ENCODE results near the gene AFTPH.

AFTPH gene

DNA sequence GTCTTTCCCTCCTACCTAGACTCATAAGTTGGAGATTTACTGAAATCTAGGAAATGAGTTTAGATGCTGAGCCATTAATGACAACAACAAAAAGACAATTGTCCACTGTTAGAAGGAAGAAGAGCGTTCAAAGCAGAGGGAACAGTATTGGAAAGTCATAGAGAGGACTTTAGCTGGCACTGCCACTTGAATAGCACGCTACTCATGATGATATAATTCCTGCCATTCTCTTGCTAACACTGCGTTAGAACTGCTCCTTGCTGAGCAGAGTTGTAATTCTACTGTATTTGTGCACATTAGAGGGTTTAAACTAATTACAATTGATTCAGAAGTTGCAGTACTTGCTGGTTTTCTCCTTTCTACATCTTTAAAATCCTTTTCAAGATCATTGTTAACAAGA, 9.0 kb upstream of the AFTPH start:
- TF ChIP-seq, protein P1, sequence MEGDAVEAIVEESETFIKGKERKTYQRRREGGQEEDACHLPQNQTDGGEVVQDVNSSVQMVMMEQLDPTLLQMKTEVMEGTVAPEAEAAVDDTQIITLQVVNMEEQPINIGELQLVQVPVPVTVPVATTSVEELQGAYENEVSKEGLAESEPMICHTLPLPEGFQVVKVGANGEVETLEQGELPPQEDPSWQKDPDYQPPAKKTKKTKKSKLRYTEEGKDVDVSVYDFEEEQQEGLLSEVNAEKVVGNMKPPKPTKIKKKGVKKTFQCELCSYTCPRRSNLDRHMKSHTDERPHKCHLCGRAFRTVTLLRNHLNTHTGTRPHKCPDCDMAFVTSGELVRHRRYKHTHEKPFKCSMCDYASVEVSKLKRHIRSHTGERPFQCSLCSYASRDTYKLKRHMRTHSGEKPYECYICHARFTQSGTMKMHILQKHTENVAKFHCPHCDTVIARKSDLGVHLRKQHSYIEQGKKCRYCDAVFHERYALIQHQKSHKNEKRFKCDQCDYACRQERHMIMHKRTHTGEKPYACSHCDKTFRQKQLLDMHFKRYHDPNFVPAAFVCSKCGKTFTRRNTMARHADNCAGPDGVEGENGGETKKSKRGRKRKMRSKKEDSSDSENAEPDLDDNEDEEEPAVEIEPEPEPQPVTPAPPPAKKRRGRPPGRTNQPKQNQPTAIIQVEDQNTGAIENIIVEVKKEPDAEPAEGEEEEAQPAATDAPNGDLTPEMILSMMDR (IDR thresholded peaks at IDR 0.05; ENCODE audit: insufficient read depth, low read depth, low read length, missing control alignments), result no peak
- no peak overlapping the region for H3K4me3 ChIP-seq (ENCODE audit: low read length)
- no peak for DNase-seq (ENCODE audit: low read depth)

- peak; percentile 59 for DNase-seq (ENCODE audit: low read depth)
- no peak overlapping the region for H3K4me3 ChIP-seq (ENCODE audit: low read length)
- TF ChIP-seq, protein P1 (IDR thresholded peaks at IDR 0.05; ENCODE audit: insufficient read depth, low read depth, low read length, missing control alignments), result no peak
Measured at GRCh38 chr2:64516651-64517510, 7.2 kb upstream of the AFTPH start.

- DNase-seq (ENCODE audit: low read depth), result no peak
Measured at GRCh38 chr2:64517511-64517884, 6.6 kb upstream of the AFTPH start.

DNA sequence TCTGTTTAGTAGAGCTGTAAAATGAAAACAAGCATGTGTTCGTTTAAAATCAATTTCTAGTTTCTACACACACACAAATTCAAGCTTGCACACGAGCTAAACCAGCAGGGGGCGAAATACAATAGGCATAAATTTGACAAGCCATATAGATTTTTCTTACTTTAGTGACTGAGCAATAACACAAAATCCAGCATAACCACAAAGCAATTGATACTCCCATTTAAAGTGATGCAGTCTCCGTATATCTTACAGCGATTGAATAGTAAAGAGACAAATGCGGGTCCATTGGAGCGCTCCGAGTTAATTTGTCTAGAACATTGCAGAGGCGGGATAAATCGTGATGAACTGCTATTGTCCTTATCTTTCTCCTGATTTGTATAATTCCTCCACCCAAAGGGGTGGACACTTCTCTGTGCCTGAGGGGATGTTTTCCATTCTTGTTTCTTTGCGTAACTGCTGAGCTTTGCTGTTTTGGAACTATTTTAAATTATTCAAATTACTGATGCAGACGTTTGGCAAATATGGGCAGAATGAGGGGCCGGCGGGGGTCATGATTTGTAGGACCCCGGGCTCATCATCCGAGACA, 1.2 kb upstream of the AFTPH start:
- DNase-seq (ENCODE audit: low read depth), result peak; percentile 91
- TF ChIP-seq, protein P1 (IDR thresholded peaks at IDR 0.05; ENCODE audit: insufficient read depth, low read depth, low read length, missing control alignments), result peak; percentile 82
- H3K4me3 ChIP-seq (ENCODE audit: low read length), result peak overlapping the region; percentile 86

More at GRCh38 chr2:64517511-64517884, 6.6 kb upstream of the AFTPH start:
- TF ChIP-seq, protein P1 (IDR thresholded peaks at IDR 0.05; ENCODE audit: insufficient read depth, low read depth, low read length, missing control alignments), result no peak
- H3K4me3 ChIP-seq (ENCODE audit: low read length), result no peak overlapping the region

DNA sequence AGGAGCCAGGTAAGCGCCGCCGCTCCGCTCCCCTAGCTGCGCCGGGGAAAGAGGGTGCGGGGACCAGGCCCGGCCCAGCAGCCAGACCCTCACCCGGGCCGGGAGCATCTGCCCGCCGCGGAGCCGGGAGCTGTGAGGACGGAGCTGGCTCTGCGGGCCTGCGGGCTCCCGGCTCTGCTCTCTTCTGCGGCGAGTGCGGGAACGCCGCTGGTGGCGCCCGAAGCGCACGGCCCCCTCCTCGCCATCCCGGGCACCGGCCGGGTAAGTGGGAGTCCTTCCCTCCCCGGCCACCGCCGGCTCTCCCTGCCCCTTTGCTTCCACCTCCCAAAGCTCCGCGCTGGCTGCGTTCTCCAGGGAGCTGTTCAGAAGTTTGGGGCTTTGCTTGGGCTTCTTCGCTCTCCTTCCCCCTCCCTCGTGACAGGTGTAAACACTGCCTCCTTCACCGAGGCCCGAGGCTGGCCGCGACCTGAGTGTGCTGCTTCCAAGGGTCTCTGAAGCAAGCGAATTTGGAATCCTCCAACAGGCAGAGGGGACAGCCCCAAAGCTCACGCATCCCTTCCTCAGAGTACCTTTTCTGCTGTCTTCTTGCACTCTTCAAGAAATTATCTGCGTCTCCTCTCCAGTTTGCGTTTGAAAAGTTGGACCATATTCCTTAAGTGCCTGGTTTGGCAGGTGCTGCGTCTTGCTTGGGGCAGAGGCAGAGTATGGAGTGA, 632 bp downstream of the AFTPH start:
- TF ChIP-seq, protein P1 (IDR thresholded peaks at IDR 0.05; ENCODE audit: insufficient read depth, low read depth, low read length, missing control alignments), result no peak
- H3K4me3 ChIP-seq (ENCODE audit: low read length), result peak overlapping the region; percentile 86
- peak; percentile 26 for DNase-seq (ENCODE audit: low read depth)

DNA sequence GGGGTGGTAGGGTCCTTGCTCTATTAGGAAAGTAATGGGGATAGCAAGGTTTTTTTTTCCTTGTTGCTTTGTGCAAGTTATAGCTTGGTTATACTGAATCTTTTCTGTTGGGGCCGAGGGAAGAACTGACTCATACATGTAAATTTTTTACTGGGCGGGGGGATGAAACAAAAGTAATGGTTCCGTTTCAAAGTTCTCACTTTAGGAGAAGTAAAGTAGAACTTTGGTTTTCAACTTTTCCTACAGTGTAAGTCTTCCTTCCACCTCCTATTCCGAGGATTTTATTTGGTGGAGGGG, 1.1 kb downstream of the AFTPH start:
- TF ChIP-seq, protein P1 (IDR thresholded peaks at IDR 0.05; ENCODE audit: insufficient read depth, low read depth, low read length, missing control alignments), result no peak
- H3K4me3 ChIP-seq (ENCODE audit: low read length), result peak overlapping the region; percentile 86
- DNase-seq (ENCODE audit: low read depth), result peak; percentile 60
